ENCODE results near the gene GALNT15.

GRCh38 chr3:16151109-16151508, 23.4 kb upstream of the GALNT15 start:
- TF ChIP-seq CTCF (IDR thresholded peaks at IDR 0.05) (no peak), POLR2A (IDR thresholded peaks at IDR 0.05) (no peak)

Measured in breast epithelium (tissue), 3 donors.